Measurements from ENCODE around the gene RCOR1. TPM values are rescaled to one million over a fixed set of nuclear protein-coding genes. Genes with fewer than 3 reads are reported as not detected.

Gene RCOR1
- total RNA-seq, 1 donor from 2014 or later = 11.0 TPM

DNA sequence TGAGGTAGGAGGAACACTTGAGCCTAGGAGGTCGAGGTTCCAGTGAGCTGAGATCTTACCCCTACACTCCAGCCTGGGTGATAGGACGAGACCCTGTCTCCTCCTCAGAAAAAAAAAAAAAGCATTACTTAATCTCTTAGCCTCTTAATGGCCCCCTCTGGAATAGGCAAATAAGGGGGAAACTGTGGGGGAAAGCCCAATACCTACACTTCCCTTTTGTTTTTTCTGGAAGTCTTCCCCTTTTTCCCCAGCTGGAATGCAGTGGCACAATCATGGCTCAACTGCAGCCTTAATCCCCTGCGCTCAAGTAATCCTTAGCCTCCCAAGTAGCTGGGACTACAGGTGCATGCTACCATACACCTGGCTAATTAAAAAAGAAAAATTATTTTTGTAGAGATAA, 32.2 kb downstream of the RCOR1 start:
- H3K36me3 ChIP-seq = no peaks in the 10 kb centered on the region
- H3K27me3 ChIP-seq (ENCODE audit: low read depth) = no peaks in the 10 kb centered on the region
- intact Hi-C loops (cut with micrococcal nuclease) = no loop called here
- H3K4me3 ChIP-seq = no peak overlapping the region
- H3K27ac ChIP-seq (replicated peaks) = no peak overlapping the region
- no peak for DNase-seq
- no peaks in the 10 kb centered on the region for H3K9me3 ChIP-seq (replicated peaks)
- no peak for TF ChIP-seq CTCF (IDR thresholded peaks at IDR 0.05; ENCODE audit: borderline replicate concordance)
- H3K4me1 ChIP-seq = peaks cover 15% of the 10 kb centered on the region

DNA sequence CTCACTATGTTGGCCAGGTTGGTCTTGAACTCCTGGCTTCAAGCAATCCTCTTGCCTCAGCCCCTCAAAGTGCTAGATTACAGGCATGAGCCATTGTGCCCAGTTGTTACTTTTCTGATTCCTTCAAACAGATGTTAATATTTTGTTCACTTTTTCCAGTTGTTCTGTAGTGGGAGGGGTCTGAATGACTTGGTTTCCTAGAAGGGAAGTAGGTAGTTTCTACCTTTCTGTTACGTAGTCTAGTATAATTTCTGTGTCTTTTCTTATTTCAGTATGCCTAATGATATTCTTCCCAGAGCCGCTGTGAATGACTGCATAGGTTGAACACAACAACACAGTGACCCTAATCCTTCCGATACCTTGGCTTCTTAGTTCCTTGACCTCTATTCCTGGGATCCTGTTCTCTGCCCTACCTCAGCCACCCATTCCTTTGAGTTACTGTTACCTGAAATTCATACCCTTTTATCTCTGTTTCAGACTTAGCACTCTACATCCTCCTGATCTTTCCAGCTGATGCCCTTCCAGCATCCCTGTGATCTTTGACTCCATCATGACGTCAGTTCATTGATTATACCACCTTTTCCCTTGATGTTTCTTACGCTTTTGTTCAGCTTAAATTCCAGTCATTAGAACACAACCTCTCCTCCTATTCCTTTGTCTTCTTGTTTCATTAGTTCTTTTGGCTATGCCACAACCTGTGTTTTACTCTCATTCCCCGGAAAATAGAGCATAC, 33.3 kb downstream of the RCOR1 start:
- Histone ChIP-seq H3K36me3 (no peaks in the 10 kb centered on the region), H3K27ac (replicated peaks) (no peak overlapping the region), H3K9me3 (replicated peaks) (no peaks in the 10 kb centered on the region), H3K27me3 (ENCODE audit: low read depth) (no peaks in the 10 kb centered on the region), H3K4me1 (peaks cover 26% of the 10 kb centered on the region), H3K4me3 (no peak overlapping the region)
- DNase-seq = no peak
- TF ChIP-seq CTCF (IDR thresholded peaks at IDR 0.05; ENCODE audit: borderline replicate concordance) = no peak
- intact Hi-C loops (cut with micrococcal nuclease) = no loop called here

DNA sequence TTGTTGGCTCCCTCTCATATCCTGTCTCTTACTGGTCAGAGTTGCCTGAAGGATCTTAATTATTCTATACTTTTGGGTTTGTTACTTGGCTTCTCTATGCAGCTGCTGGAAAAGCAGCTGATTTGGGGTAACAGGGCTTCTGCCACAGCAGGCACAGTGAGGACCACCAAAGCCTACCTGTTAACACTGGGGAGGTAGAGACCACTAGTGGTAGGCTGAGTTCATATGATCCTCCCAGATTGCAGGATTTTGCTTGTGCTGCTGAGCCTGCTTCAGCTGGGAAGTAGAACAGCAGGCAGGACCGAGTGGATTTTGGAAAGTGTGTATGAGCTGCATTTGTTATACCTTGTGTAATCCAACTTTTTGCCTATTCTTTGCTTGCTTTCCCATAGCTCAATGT, 34.1 kb downstream of the RCOR1 start:
- Histone ChIP-seq H3K9me3 (replicated peaks) (no peaks in the 10 kb centered on the region), H3K36me3 (no peaks in the 10 kb centered on the region), H3K27me3 (ENCODE audit: low read depth) (no peaks in the 10 kb centered on the region), H3K4me1 (peaks cover 28% of the 10 kb centered on the region), H3K27ac (replicated peaks) (no peak overlapping the region), H3K4me3 (no peak overlapping the region)
- DNase-seq = no peak
- intact Hi-C loops (cut with micrococcal nuclease) = no loop called here
- no peak for TF ChIP-seq CTCF (IDR thresholded peaks at IDR 0.05; ENCODE audit: borderline replicate concordance)

DNA sequence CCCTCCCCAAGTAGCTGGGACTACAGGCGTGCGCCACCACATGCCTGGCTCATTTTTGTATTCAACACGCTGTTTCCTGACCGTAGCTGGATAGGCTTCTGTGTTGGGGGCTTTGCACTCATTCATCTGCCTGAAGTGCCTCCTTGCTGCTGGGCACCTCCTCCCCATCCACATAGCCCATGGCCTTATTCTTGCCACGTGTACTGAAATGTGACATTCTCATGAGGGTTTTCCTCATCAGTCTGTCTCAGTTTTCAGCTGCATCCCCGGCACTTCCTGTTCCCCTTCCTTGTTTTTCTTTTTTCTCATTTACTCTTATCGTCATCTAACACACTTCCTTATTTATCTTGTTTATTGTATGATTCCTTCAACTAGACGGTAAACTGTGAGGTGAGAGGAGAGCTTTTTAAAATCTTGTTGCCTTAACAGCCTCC, 36.6 kb downstream of the RCOR1 start:
- H3K4me1 ChIP-seq = peaks cover 22% of the 10 kb centered on the region
- H3K27ac ChIP-seq (replicated peaks) = no peak overlapping the region
- no peak for TF ChIP-seq CTCF (IDR thresholded peaks at IDR 0.05; ENCODE audit: borderline replicate concordance)
- intact Hi-C loops (cut with micrococcal nuclease) = no loop called here
- H3K4me3 ChIP-seq = no peak overlapping the region
- no peaks in the 10 kb centered on the region for H3K9me3 ChIP-seq (replicated peaks)
- H3K36me3 ChIP-seq = no peaks in the 10 kb centered on the region
- H3K27me3 ChIP-seq (ENCODE audit: low read depth) = no peaks in the 10 kb centered on the region
- DNase-seq = no peak

DNA sequence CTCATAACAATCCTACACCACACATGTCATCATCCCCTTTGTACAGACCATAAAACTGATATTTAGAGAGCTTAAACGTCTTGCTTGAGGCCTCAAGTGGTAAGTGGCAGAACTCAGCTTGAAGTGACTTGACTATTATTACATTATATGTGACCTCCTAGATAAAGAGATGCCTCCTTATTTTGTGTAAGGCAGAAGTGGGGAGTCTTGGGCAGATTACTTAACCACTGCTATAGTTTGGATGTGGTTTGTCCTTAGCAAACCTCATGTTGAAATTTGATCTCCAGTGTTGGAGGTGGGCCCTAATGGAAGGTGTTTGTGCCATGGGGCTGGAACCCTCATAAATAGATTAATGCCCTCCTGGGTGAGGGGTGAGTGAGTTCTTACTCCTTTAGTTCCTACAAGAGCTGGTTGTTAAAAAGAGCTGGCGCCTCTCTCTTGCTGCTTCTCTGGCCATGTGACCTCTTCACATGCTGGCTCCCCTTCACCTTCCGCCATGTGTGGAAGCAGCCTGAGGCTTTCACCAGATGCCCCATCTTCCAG, 37.4 kb downstream of the RCOR1 start:
- no peak for DNase-seq
- Histone ChIP-seq H3K36me3 (no peaks in the 10 kb centered on the region), H3K4me3 (no peak overlapping the region), H3K4me1 (peaks cover 22% of the 10 kb centered on the region), H3K27me3 (ENCODE audit: low read depth) (no peaks in the 10 kb centered on the region), H3K9me3 (replicated peaks) (no peaks in the 10 kb centered on the region), H3K27ac (replicated peaks) (no peak overlapping the region)
- no peak for TF ChIP-seq CTCF (IDR thresholded peaks at IDR 0.05; ENCODE audit: borderline replicate concordance)
- intact Hi-C loops (cut with micrococcal nuclease) = no loop called here
